ENCODE data around the gene SSPN.

GRCh38 chr12:26285401-26285800 lies 90.0 kb downstream of the SSPN start:
- TF ChIP-seq, protein P1, sequence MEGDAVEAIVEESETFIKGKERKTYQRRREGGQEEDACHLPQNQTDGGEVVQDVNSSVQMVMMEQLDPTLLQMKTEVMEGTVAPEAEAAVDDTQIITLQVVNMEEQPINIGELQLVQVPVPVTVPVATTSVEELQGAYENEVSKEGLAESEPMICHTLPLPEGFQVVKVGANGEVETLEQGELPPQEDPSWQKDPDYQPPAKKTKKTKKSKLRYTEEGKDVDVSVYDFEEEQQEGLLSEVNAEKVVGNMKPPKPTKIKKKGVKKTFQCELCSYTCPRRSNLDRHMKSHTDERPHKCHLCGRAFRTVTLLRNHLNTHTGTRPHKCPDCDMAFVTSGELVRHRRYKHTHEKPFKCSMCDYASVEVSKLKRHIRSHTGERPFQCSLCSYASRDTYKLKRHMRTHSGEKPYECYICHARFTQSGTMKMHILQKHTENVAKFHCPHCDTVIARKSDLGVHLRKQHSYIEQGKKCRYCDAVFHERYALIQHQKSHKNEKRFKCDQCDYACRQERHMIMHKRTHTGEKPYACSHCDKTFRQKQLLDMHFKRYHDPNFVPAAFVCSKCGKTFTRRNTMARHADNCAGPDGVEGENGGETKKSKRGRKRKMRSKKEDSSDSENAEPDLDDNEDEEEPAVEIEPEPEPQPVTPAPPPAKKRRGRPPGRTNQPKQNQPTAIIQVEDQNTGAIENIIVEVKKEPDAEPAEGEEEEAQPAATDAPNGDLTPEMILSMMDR (IDR thresholded peaks at IDR 0.05): no peak
- TF ChIP-seq POLR2A (IDR thresholded peaks at IDR 0.05): no peak
